ENCODE measurements around the gene SERPINE3. TPM values are rescaled to one million over a fixed set of nuclear protein-coding genes. Genes with fewer than 3 reads are reported as not detected.

SERPINE3 gene
- polyA plus RNA-seq, 1 experiment = not detected

GRCh38 chr13:51311957-51312520 is 27.5 kb upstream of the SERPINE3 start:
- ChIA-PET CTCF (interaction anchor here (1.3 kb wide), 1 partner anchor 9 kb away, joined by 3 read pairs; no protein-coding TSS in a partner anchor), POLR2A (no interaction called here)
- no peak for DNase-seq (ENCODE audit: low read depth)
- H3K27me3 ChIP-seq (ENCODE audit: control insufficient read depth, insufficient read depth, low read length) = peaks cover 6% of the 10 kb centered on the region; the same call in 1 of the 2 replicates
- no peaks in the 10 kb centered on the region for H3K36me3 ChIP-seq (ENCODE audit: control insufficient read depth, insufficient read depth, low read length)
- no peak overlapping the region for H3K4me3 ChIP-seq (ENCODE audit: low read depth, low read length)
- TF ChIP-seq CTCF (IDR thresholded peaks at IDR 0.05; ENCODE audit: insufficient read depth, low read depth, low read length) = no peak

- DNase-seq (ENCODE audit: low read depth) = no peak
- Histone ChIP-seq H3K27me3 (ENCODE audit: control insufficient read depth, insufficient read depth, low read length) (peaks cover 6% of the 10 kb centered on the region; the same call in 1 of the 2 replicates), H3K4me3 (ENCODE audit: low read depth, low read length) (no peak overlapping the region), H3K36me3 (ENCODE audit: control insufficient read depth, insufficient read depth, low read length) (no peaks in the 10 kb centered on the region)
- ChIA-PET CTCF (no interaction called here), POLR2A (no interaction called here)
- no peak for TF ChIP-seq CTCF (IDR thresholded peaks at IDR 0.05; ENCODE audit: insufficient read depth, low read depth, low read length)
Measured at GRCh38 chr13:51313619-51314018, 25.9 kb upstream of the SERPINE3 start.

- Histone ChIP-seq H3K36me3 (ENCODE audit: control insufficient read depth, insufficient read depth, low read length) (no peaks in the 10 kb centered on the region), H3K4me3 (ENCODE audit: low read depth, low read length) (no peak overlapping the region), H3K27me3 (ENCODE audit: control insufficient read depth, insufficient read depth, low read length) (peaks cover 6% of the 10 kb centered on the region; the same call in 1 of the 2 replicates)
- ChIA-PET CTCF (no interaction called here), POLR2A (no interaction called here)
- TF ChIP-seq CTCF (IDR thresholded peaks at IDR 0.05; ENCODE audit: insufficient read depth, low read depth, low read length) = no peak
- DNase-seq (ENCODE audit: low read depth) = no peak
Measured at GRCh38 chr13:51317262-51317661, 22.2 kb upstream of the SERPINE3 start.

- CTCF ChIA-PET = no interaction called here
- H3K36me3 ChIP-seq (ENCODE audit: control insufficient read depth, insufficient read depth, low read length) = no peaks in the 10 kb centered on the region
- no peak for TF ChIP-seq CTCF (IDR thresholded peaks at IDR 0.05; ENCODE audit: insufficient read depth, low read depth, low read length)
- POLR2A ChIA-PET = interaction anchor here (0.5 kb wide), 1 partner anchor 411 kb away, joined by 5 read pairs; no protein-coding TSS in a partner anchor
- H3K4me3 ChIP-seq (ENCODE audit: low read depth, low read length) = no peak overlapping the region
- no peak for DNase-seq (ENCODE audit: low read depth)
- H3K27me3 ChIP-seq (ENCODE audit: control insufficient read depth, insufficient read depth, low read length) = peaks cover 5% of the 10 kb centered on the region; the same call in 1 of the 2 replicates
Measured at GRCh38 chr13:51318015-51318414, 21.5 kb upstream of the SERPINE3 start.

GRCh38 chr13:51318876-51319275 is 20.6 kb upstream of the SERPINE3 start:
- Histone ChIP-seq H3K4me3 (ENCODE audit: low read depth, low read length) (no peak overlapping the region), H3K36me3 (ENCODE audit: control insufficient read depth, insufficient read depth, low read length) (no peaks in the 10 kb centered on the region), H3K27me3 (ENCODE audit: control insufficient read depth, insufficient read depth, low read length) (no peaks in the 10 kb centered on the region; the same call in 1 of the 2 replicates)
- no peak for DNase-seq (ENCODE audit: low read depth)
- ChIA-PET CTCF (no interaction called here), POLR2A (no interaction called here)
- no peak for TF ChIP-seq CTCF (IDR thresholded peaks at IDR 0.05; ENCODE audit: insufficient read depth, low read depth, low read length)

Measured in BJ (cell line).